OCI-LY1 (cell line): ENCODE data around the gene WDPCP.
"Not testable (repeated sequence)": the region's sequence is repeated elsewhere in the genome, so short reads cannot be mapped to it uniquely, and the experiment has no call there.

Experiments
- H2AFZ ChIP-seq: fragments of 200-600 bp; sonication (generic), shearing (Covaris generic); 2 replicates; pipeline ENCODE4 v1.6.0; 2014; ENCODE audit warnings: antibody characterized with exemption, mild to moderate bottlenecking, low read length
- H3F3A ChIP-seq: fragments of 200-600 bp; sonication (generic), shearing (Covaris generic); 2 replicates; pipeline ENCODE4 v1.6.0; 2014; ENCODE audit warnings: mild to moderate bottlenecking, antibody characterized with exemption, low read length, moderate library complexity; ENCODE audit not compliant: insufficient read depth
- H3K27ac ChIP-seq: fragments of 200-600 bp; sonication (generic); 2 replicates; pipeline ENCODE4 v1.5.1; 2014; ENCODE audit warnings: low read length, mixed run types, mild to moderate bottlenecking, low read depth; ENCODE audit not compliant: poor library complexity, severe bottlenecking
- H3K27me3 ChIP-seq: fragments of 200-600 bp; sonication (generic); 2 replicates; pipeline ENCODE4 v1.6.0; 2014; ENCODE audit warnings: antibody characterized with exemption, mild to moderate bottlenecking, low read length, moderate library complexity; ENCODE audit not compliant: insufficient read depth
- H3K36me3 ChIP-seq: fragments of 200-600 bp; sonication (generic); 2 replicates; pipeline ENCODE4 v1.6.1; 2014; ENCODE audit warnings: mild to moderate bottlenecking, antibody characterized with exemption, low read length, moderate library complexity, mixed read lengths; ENCODE audit not compliant: insufficient read depth
- H3K4me1 ChIP-seq: fragments of 200-600 bp; sonication (generic); 2 replicates; pipeline ENCODE4 v1.5.1; 2014; ENCODE audit warnings: mild to moderate bottlenecking, low read length, moderate library complexity; ENCODE audit not compliant: insufficient read depth, severe bottlenecking
- H3K4me2 ChIP-seq: fragments of 200-600 bp; sonication (generic), shearing (Covaris generic); 2 replicates; pipeline ENCODE4 v1.6.1; 2014; ENCODE audit warnings: low read length
- H3K4me3 ChIP-seq: fragments of 200-600 bp; sonication (generic); 2 replicates; pipeline ENCODE4 v1.5.1; 2014; ENCODE audit warnings: low read length, low read depth, mild to moderate bottlenecking, mixed read lengths; ENCODE audit not compliant: poor library complexity, severe bottlenecking
- H3K79me2 ChIP-seq: fragments of 200-600 bp; shearing (Covaris generic); 2 replicates; pipeline ENCODE4 v1.6.1; 2016; ENCODE audit warnings: mixed run types, low read length, mixed read lengths; ENCODE audit not compliant: insufficient read depth
- H3K9ac ChIP-seq: fragments of 200-600 bp; sonication (generic), shearing (Covaris generic); 2 replicates; pipeline ENCODE4 v1.6.1; 2014; ENCODE audit warnings: mild to moderate bottlenecking, low read length, mixed read lengths
- H3K9me2 ChIP-seq: fragments of 200-600 bp; sonication (generic), shearing (Covaris generic); 2 replicates; pipeline ENCODE4 v1.6.1; 2014; ENCODE audit warnings: low read depth, mild to moderate bottlenecking, low read length, mixed read lengths
- H3K9me3 ChIP-seq: fragments of 200-600 bp; shearing (Covaris generic); 2 replicates; pipeline ENCODE4 v1.6.1; 2014; ENCODE audit warnings: low read length, mixed read lengths
- H4K20me1 ChIP-seq: fragments of 200-600 bp; sonication (generic), shearing (Covaris generic); 2 replicates; pipeline ENCODE4 v1.6.0; 2016; ENCODE audit warnings: mild to moderate bottlenecking, low read length; ENCODE audit not compliant: insufficient read depth
- CTCF ChIP-seq: fragments of 200-600 bp; sonication (generic), shearing (Covaris generic); IDR thresholded peaks from 2 replicates; pipeline ENCODE4 v1.5.1; 2017; ENCODE audit warnings: mild to moderate bottlenecking, antibody characterized with exemption, low read length, moderate library complexity, mixed read lengths
- EZH2 ChIP-seq: fragments of 200-600 bp; sonication (generic), shearing (Covaris generic); IDR thresholded peaks from 2 replicates; pipeline ENCODE4 v1.8.0; 2017; ENCODE audit warnings: borderline replicate concordance, mixed run types, mild to moderate bottlenecking, antibody characterized with exemption, low read length, moderate library complexity, mixed read lengths

The WDPCP gene

GRCh38 chr2:63571291-63571690 is 17.0 kb downstream of the WDPCP start:
- Histone ChIP-seq H3K79me2 (0 out of 2 replicates have a peak, but pooled peaks cover 4% of the 10 kb centered on the region), H3K4me2 (no peak overlapping the region), H3F3A (no peaks in the 10 kb centered on the region)

GRCh38 chr2:63569740-63570139 is 18.5 kb downstream of the WDPCP start:
- Histone ChIP-seq H3K4me2 (no peak overlapping the region), H3K9ac (no peak overlapping the region)
- no peak for TF ChIP-seq EZH2
- TF ChIP-seq CTCF, result no peak

More at GRCh38 chr2:63571291-63571690, 17.0 kb downstream of the WDPCP start:
- H3K36me3 ChIP-seq, result 0 out of 2 replicates have a peak, but pooled peaks cover 3% of the 10 kb centered on the region
- H2AFZ ChIP-seq, result no peak overlapping the region
- H3K27ac ChIP-seq, result no peak overlapping the region
- no peak overlapping the region for H3K4me3 ChIP-seq
- peaks cover 12% of the 10 kb centered on the region for H3K9me3 ChIP-seq
- H3K9ac ChIP-seq, result no peak overlapping the region
- no peaks in the 10 kb centered on the region for H3K9me2 ChIP-seq
- H3K27me3 ChIP-seq, result no peaks in the 10 kb centered on the region
- H3K4me1 ChIP-seq, result no peaks in the 10 kb centered on the region
- no peaks in the 10 kb centered on the region for H4K20me1 ChIP-seq
- TF ChIP-seq CTCF (no peak), EZH2 (no peak)

GRCh38 chr2:63562751-63563150 is 25.5 kb downstream of the WDPCP start:
- no peak overlapping the region for H3K4me3 ChIP-seq
- TF ChIP-seq CTCF, result no peak
- H3K27me3 ChIP-seq, result no peaks in the 10 kb centered on the region
- H4K20me1 ChIP-seq, result no peaks in the 10 kb centered on the region
- no peak overlapping the region for H2AFZ ChIP-seq
- 0 out of 2 replicates have a peak, but pooled peaks cover 3% of the 10 kb centered on the region for H3K36me3 ChIP-seq
- no peaks in the 10 kb centered on the region for H3K4me1 ChIP-seq
- no peak overlapping the region for H3K4me2 ChIP-seq
- H3K9me2 ChIP-seq, result no peaks in the 10 kb centered on the region
- H3K9ac ChIP-seq, result no peak overlapping the region
- no peak overlapping the region for H3K27ac ChIP-seq
- H3K9me3 ChIP-seq, result peaks cover 10% of the 10 kb centered on the region
- H3K79me2 ChIP-seq, result no peaks in the 10 kb centered on the region
- H3F3A ChIP-seq, result no peaks in the 10 kb centered on the region

More at GRCh38 chr2:63569740-63570139, 18.5 kb downstream of the WDPCP start:
- Histone ChIP-seq H4K20me1 (no peaks in the 10 kb centered on the region), H3K27me3 (no peaks in the 10 kb centered on the region), H3K79me2 (no peaks in the 10 kb centered on the region), H3K4me1 (no peaks in the 10 kb centered on the region), H2AFZ (no peak overlapping the region), H3K4me3 (no peak overlapping the region), H3K9me3 (peaks cover 12% of the 10 kb centered on the region), H3F3A (no peaks in the 10 kb centered on the region), H3K27ac (no peak overlapping the region), H3K9me2 (no peaks in the 10 kb centered on the region), H3K36me3 (0 out of 2 replicates have a peak, but pooled peaks cover 3% of the 10 kb centered on the region)

GRCh38 chr2:63558922-63559321 is 29.4 kb downstream of the WDPCP start:
- H3K79me2 ChIP-seq, H3K4me2 ChIP-seq, H3K9me2 ChIP-seq, H3K4me3 ChIP-seq, H3K27ac ChIP-seq, H3K27me3 ChIP-seq, H3K36me3 ChIP-seq, H2AFZ ChIP-seq, H3K9ac ChIP-seq, H4K20me1 ChIP-seq, H3K9me3 ChIP-seq, H3K4me1 ChIP-seq, H3F3A ChIP-seq: not testable (repeated sequence)

GRCh38 chr2:63557819-63558218 is 30.5 kb downstream of the WDPCP start:
- H4K20me1 ChIP-seq, H3K9me3 ChIP-seq, H3K9ac ChIP-seq, H3K36me3 ChIP-seq, H3K79me2 ChIP-seq, H3K27me3 ChIP-seq, H3K4me1 ChIP-seq, H3K4me2 ChIP-seq, H3F3A ChIP-seq, H3K27ac ChIP-seq, H3K4me3 ChIP-seq, H2AFZ ChIP-seq, H3K9me2 ChIP-seq: not testable (repeated sequence)
